ENCODE measurements around the gene EXPH5.

EXPH5 gene

GRCh38 chr11:108628812-108629211 is 35.2 kb upstream of the EXPH5 start:
- H3K4me3 ChIP-seq (replicated peaks; ENCODE audit: low read depth, low read length), result no peak overlapping the region
- TF ChIP-seq CTCF (IDR thresholded peaks at IDR 0.05; ENCODE audit: low read depth, low read length, missing control alignments), result no peak
- DNase-seq (ENCODE audit: extremely low read depth, low read depth), result no peak

GRCh38 chr11:108628326-108628725 is 34.8 kb upstream of the EXPH5 start:
- no peak for TF ChIP-seq CTCF (IDR thresholded peaks at IDR 0.05; ENCODE audit: low read depth, low read length, missing control alignments)
- H3K4me3 ChIP-seq (replicated peaks; ENCODE audit: low read depth, low read length), result no peak overlapping the region
- no peak for DNase-seq (ENCODE audit: extremely low read depth, low read depth)

GRCh38 chr11:108624196-108624925 is 30.8 kb upstream of the EXPH5 start:
- no peak for TF ChIP-seq CTCF (IDR thresholded peaks at IDR 0.05; ENCODE audit: low read depth, low read length, missing control alignments)
- DNase-seq (ENCODE audit: extremely low read depth, low read depth), result no peak
- H3K4me3 ChIP-seq (replicated peaks; ENCODE audit: low read depth, low read length), result no peak overlapping the region

- DNase-seq (ENCODE audit: extremely low read depth, low read depth), result no peak
- H3K4me3 ChIP-seq (replicated peaks; ENCODE audit: low read depth, low read length), result no peak overlapping the region
- TF ChIP-seq CTCF (IDR thresholded peaks at IDR 0.05; ENCODE audit: low read depth, low read length, missing control alignments), result no peak
Measured at GRCh38 chr11:108622341-108622740, 28.8 kb upstream of the EXPH5 start.

- no peak for TF ChIP-seq CTCF (IDR thresholded peaks at IDR 0.05; ENCODE audit: low read depth, low read length, missing control alignments)
- H3K4me3 ChIP-seq (replicated peaks; ENCODE audit: low read depth, low read length), result no peak overlapping the region
- DNase-seq (ENCODE audit: extremely low read depth, low read depth), result no peak
Measured at GRCh38 chr11:108620958-108621772, 27.6 kb upstream of the EXPH5 start.

GRCh38 chr11:108618529-108618928 is 25.0 kb upstream of the EXPH5 start:
- H3K4me3 ChIP-seq (replicated peaks; ENCODE audit: low read depth, low read length), result no peak overlapping the region
- no peak for TF ChIP-seq CTCF (IDR thresholded peaks at IDR 0.05; ENCODE audit: low read depth, low read length, missing control alignments)
- no peak for DNase-seq (ENCODE audit: extremely low read depth, low read depth)

Measured in HFF-Myc (cell line).